ENCODE results near the gene PITPNC1. TPM values are rescaled to one million over a fixed set of nuclear protein-coding genes. Genes with fewer than 3 reads are reported as not detected.

The PITPNC1 gene
- total and polyA plus RNA-seq, 2 of the 13 experiments (the other 11 are each of a cell fraction or from before 2014, with no cell fraction given) = 4.1 to 5.7 TPM

GRCh38 chr17:67504182-67504581, 127.1 kb downstream of the PITPNC1 start (continued):
- TF ChIP-seq KLF15 (CRISPR knock-in tag; IDR thresholded peaks at IDR 0.05; ENCODE audit: borderline replicate concordance) = no peak
- TF ChIP-seq ZNF362 (CRISPR knock-in tag; IDR thresholded peaks at IDR 0.05; ENCODE audit: borderline replicate concordance) = no peak
- TF ChIP-seq SALL2 (CRISPR knock-in tag; IDR thresholded peaks at IDR 0.05) = no peak
- TF ChIP-seq ZNF354B (CRISPR knock-in tag; IDR thresholded peaks at IDR 0.05) = no peak
- TF ChIP-seq KMT2A (CRISPR knock-in tag; IDR thresholded peaks at IDR 0.05) = no peak
- no peak for TF ChIP-seq ZNF232 (CRISPR knock-in tag; IDR thresholded peaks at IDR 0.05; ENCODE audit: borderline replicate concordance)
- TF ChIP-seq FOSL1 (CRISPR knock-in tag; IDR thresholded peaks at IDR 0.05; ENCODE audit: borderline replicate concordance) = no peak

- no peaks in the 10 kb centered on the region; the same call in 1 of the 2 replicates for H3K9me3 ChIP-seq (ENCODE audit: low read length)
- no peak overlapping the region for H2AFZ ChIP-seq (ENCODE audit: low read length)
- no peak for FAIRE-seq
- H3K4me1 ChIP-seq (ENCODE audit: insufficient read depth, low read length) = no peaks in the 10 kb centered on the region; the same call in 1 of the 2 replicates
- no peak overlapping the region for H3K9ac ChIP-seq (ENCODE audit: insufficient read depth, low read depth, low read length)
- no peak for DNase-seq (ENCODE audit: low spot score)
- ChIA-PET POLR2A (interaction anchor here (0.6 kb wide), 1 partner anchor 19 kb away, joined by 3 read pairs; no protein-coding TSS in a partner anchor), CTCF (ENCODE audit: low intra/inter-chr PET ratio, low total read pairs) (no interaction called here)
- no peaks in the 10 kb centered on the region for H3K79me2 ChIP-seq (ENCODE audit: insufficient read depth, low read length)
- WGBS (ENCODE audit: low lambda C conversion rate) = 54% methylated on average over 8 of the region's 8 CpGs
- intact Hi-C loops (cut with micrococcal nuclease; ENCODE audit: unreplicated experiment) (no loop called here), in situ Hi-C loops (cut with HindIII; ENCODE audit: extremely low pct_ligation_motif_present, low pct_unique_long_range_greater_than_20kb) (no loop called here)
- H3K4me3 ChIP-seq (replicated peaks in 1 of 3; ENCODE audit: insufficient read depth in 1 of 3, low read depth in 2 of 3, low read length in 3 of 3) = no peak overlapping the region
- ATAC-seq = no peak
- H3K27ac ChIP-seq (ENCODE audit: extremely low read length, insufficient read depth, low read length) = no peak overlapping the region
- H3K4me2 ChIP-seq (ENCODE audit: low read depth, low read length) = no peak overlapping the region
- no peaks in the 10 kb centered on the region for H3K36me3 ChIP-seq (replicated peaks in 1 of 2; ENCODE audit: control insufficient read depth in 1 of 2, insufficient read depth in 2 of 2, low read length in 2 of 2)
- H3K27me3 ChIP-seq (ENCODE audit: control insufficient read depth in 1 of 2, insufficient read depth in 2 of 2, low read length in 2 of 2) = no peaks in the 10 kb centered on the region
- H4K20me1 ChIP-seq (ENCODE audit: insufficient read depth, low read length) = no peaks in the 10 kb centered on the region
- TF ChIP-seq IRX3 (CRISPR knock-in tag; IDR thresholded peaks at IDR 0.05; ENCODE audit: borderline replicate concordance, low read depth) (no peak), ARNTL (CRISPR knock-in tag; IDR thresholded peaks at IDR 0.05) (no peak)
- BruUV-seq (replicated peaks) = no TSS peak
Measured at GRCh38 chr17:67506966-67507365, 129.9 kb downstream of the PITPNC1 start.
